Mesodermal cell (in vitro differentiated cells): ENCODE data around the gene RPL10.

Experiments used
- H3K27ac ChIP-seq: 2 replicates; pipeline ENCODE4 v1.7.0; 2013; ENCODE audit warnings: mild to moderate bottlenecking, low read depth, low read length, moderate library complexity; ENCODE audit not compliant: severe bottlenecking
- H3K36me3 ChIP-seq: 2 replicates; pipeline ENCODE4 v1.7.1; 2013; ENCODE audit warnings: mild to moderate bottlenecking, low read length, moderate library complexity; ENCODE audit not compliant: control insufficient read depth, insufficient read depth
- H3K4me1 ChIP-seq: one replicate; pipeline ENCODE4 v1.7.1; 2013; ENCODE audit warnings: mild to moderate bottlenecking, low read length; ENCODE audit not compliant: insufficient read depth, control insufficient read depth, poor library complexity, severe bottlenecking
- H3K4me3 ChIP-seq: 2 replicates; pipeline ENCODE4 v1.7.0; 2013; ENCODE audit warnings: low read length, control low read depth, mild to moderate bottlenecking; ENCODE audit not compliant: insufficient read depth, poor library complexity, severe bottlenecking; ENCODE audit errors: extremely low read depth
- H3K9me3 ChIP-seq: 2 replicates; pipeline ENCODE4 v1.7.1; 2013; ENCODE audit warnings: mild to moderate bottlenecking, low read length, moderate library complexity; ENCODE audit not compliant: control insufficient read depth
- WGBS, 2 experiments: methylation state at CpG; one replicate each; pipeline ENCODE4 v1.1.5; 2013; ENCODE audit warnings: missing lambda C conversion rate in 2 of 2; ENCODE audit not compliant: insufficient coverage in 2 of 2; 5-methylcytosine and 5-hydroxymethylcytosine counted together

Gene RPL10

GRCh38 chrX:154435171-154435733, 37.1 kb downstream of the RPL10 start:
- H3K27ac ChIP-seq = no peak overlapping the region
- WGBS, 2 experiments = 92 to 94% methylated on average over 6 to 8 of the region's 19 CpGs
- H3K4me1 ChIP-seq = peaks cover 16% of the 10 kb centered on the region
- no peaks in the 10 kb centered on the region for H3K9me3 ChIP-seq
- H3K4me3 ChIP-seq = no peak overlapping the region
- H3K36me3 ChIP-seq = peaks cover 49% of the 10 kb centered on the region

DNA sequence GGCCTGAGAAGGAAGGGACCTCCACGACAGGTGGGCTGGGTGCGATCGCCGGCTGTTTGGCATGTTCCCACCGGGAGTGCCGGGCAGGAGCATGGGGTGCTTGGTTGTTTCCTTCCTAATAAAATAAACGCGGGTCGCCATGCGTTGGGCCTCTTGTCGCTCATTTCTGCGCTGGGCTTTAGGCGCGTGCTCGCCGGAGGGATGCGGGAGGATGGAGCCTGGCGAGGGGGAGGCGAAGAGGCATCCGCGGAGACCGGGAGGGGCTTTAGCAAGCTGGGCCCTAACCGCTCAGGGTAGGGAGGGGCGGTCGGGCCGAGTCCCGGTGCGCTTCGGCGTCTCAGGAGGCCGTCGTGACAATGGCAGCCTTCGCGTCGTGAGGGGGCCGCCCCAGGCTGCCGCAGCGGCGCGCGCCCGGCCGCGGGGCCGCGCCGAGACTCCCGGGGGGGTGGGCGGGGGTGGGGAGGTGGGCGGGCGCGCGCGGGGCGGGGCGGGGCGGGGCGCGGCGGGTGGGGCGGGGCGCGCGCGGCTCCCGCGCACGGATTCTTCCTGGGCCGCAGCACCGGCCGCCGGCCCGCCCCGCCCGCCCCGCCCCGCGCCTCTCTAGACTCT, 38.3 kb downstream of the RPL10 start:
- 17% methylated on average over 5 of the region's 78 CpGs; no CpG with 5 or more reads in 1 of the 2 experiments for WGBS, 2 experiments
- peak overlapping the region; percentile 50 for H3K4me3 ChIP-seq
- no peaks in the 10 kb centered on the region for H3K9me3 ChIP-seq
- H3K4me1 ChIP-seq = peaks cover 7% of the 10 kb centered on the region
- peaks cover 55% of the 10 kb centered on the region for H3K36me3 ChIP-seq
- H3K27ac ChIP-seq = peak overlapping the region; percentile 57

DNA sequence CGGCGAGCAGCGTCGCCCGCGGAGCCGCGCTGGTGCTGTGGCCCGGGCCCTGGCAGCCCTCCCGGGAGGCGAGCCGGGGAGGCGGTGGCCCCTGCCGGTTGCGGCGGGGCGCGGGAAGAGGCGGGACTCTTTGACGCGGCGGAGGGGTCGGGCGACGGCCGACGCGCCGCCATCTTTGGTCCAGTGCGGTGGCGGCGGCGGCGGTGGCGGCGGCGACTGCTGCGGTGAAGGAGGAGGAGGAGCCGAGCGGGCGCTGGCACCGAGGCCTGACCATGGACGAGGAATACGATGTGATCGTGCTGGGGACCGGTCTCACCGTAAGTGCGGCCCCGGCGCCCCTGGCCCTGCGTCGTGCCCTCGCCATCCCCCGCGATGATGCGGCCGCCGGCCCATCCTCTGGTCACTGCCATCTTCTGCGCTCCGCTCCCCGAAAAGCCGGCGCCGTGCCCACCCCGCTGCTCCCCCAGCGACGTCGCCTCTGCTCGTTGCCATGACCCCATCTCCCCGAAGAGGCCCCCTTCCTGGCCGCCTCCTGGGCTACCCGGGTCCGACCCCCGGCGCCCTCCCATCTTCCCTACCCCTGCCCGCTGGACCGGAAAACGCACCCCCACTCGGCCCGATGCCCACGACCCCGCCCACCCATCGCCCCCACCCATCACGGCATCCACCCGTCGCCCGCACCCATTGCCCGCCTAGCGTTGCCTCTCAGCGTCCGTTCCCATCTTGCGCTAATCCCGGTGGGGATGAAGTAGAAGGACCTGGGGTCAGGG, 39.0 kb downstream of the RPL10 start, which contains the start of gene GDI1:
TSS of gene GDI1 (plus strand) at position 172 of the 770 bp plus-strand sequence. CDS start at position 273, 101 bp downstream.
- Histone ChIP-seq H3K9me3 (no peaks in the 10 kb centered on the region), H3K4me3 (peak within 1 kb of the TSS; percentile 50), H3K4me1 (peaks cover 7% of the 10 kb centered on the region), H3K27ac (peak within 1 kb of the TSS; percentile 57), H3K36me3 (peaks cover 57% of the 10 kb centered on the region)
- 0% methylated on average over 16 to 20 of the region's 93 CpGs for WGBS, 2 experiments

- H3K4me3 ChIP-seq = peak overlapping the region; percentile 50
- no peak overlapping the region for H3K27ac ChIP-seq
- 64 to 88% methylated on average over 10 to 13 of the region's 28 CpGs for WGBS, 2 experiments
- H3K9me3 ChIP-seq = no peaks in the 10 kb centered on the region
- peaks cover 7% of the 10 kb centered on the region for H3K4me1 ChIP-seq
- peaks cover 54% of the 10 kb centered on the region for H3K36me3 ChIP-seq
Observed at GRCh38 chrX:154437971-154438893, 40.1 kb downstream of the RPL10 start.

GRCh38 chrX:154439841-154440240, 41.7 kb downstream of the RPL10 start:
- Histone ChIP-seq H3K4me3 (no peak overlapping the region), H3K27ac (no peak overlapping the region), H3K9me3 (no peaks in the 10 kb centered on the region), H3K4me1 (peaks cover 7% of the 10 kb centered on the region), H3K36me3 (peaks cover 43% of the 10 kb centered on the region)
- WGBS, 2 experiments = 97% methylated on average over 6 of the region's 18 CpGs; no CpG with 5 or more reads in 1 of the 2 experiments

GRCh38 chrX:154440623-154441357, 42.6 kb downstream of the RPL10 start:
- no peak overlapping the region for H3K27ac ChIP-seq
- no peak overlapping the region for H3K4me3 ChIP-seq
- H3K9me3 ChIP-seq = no peaks in the 10 kb centered on the region
- H3K36me3 ChIP-seq = peaks cover 44% of the 10 kb centered on the region
- 95 to 96% methylated on average over 4 to 8 of the region's 17 CpGs for WGBS, 2 experiments
- H3K4me1 ChIP-seq = peaks cover 7% of the 10 kb centered on the region

- WGBS, 2 experiments = 93 to 100% methylated on average over 5 of the region's 11 CpGs
- Histone ChIP-seq H3K4me1 (peaks cover 7% of the 10 kb centered on the region), H3K4me3 (no peak overlapping the region)
Observed at GRCh38 chrX:154441564-154441963, 43.4 kb downstream of the RPL10 start.

DNA sequence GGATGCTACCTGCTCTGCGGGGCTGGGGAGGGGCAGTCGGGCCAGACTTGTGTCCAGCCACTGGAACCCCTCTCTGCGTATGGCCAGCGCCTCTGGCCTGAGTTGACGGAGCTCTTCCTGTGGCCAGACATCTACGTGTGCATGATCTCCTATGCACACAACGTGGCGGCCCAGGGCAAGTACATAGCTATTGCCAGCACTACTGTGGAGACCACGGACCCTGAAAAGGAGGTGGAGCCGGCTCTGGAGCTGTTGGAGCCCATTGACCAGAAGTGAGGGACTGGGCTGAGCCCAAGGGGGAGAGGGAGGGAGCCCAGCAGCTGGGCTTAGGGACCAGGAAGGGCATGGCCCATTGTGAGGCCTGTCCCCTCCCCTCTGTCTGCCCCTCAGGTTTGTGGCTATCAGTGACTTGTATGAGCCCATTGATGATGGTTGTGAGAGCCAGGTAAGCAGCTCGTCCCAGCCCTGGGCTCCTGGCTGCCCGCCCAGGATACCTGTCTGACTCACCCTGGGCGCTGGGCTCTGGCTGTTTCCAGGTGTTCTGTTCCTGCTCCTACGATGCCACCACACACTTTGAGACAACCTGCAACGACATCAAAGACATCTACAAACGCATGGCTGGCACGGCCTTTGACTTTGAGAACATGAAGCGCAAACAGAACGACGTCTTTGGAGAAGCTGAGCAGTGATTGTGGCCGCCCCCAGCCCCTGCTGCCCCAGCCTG, 44.0 kb downstream of the RPL10 start:
- 98 to 100% methylated on average over 9 to 19 of the region's 21 CpGs for WGBS, 2 experiments
- H3K36me3 ChIP-seq = peaks cover 51% of the 10 kb centered on the region

More at GRCh38 chrX:154441564-154441963, 43.4 kb downstream of the RPL10 start:
- H3K36me3 ChIP-seq = peaks cover 48% of the 10 kb centered on the region
- H3K27ac ChIP-seq = no peak overlapping the region
- no peaks in the 10 kb centered on the region for H3K9me3 ChIP-seq

DNA sequence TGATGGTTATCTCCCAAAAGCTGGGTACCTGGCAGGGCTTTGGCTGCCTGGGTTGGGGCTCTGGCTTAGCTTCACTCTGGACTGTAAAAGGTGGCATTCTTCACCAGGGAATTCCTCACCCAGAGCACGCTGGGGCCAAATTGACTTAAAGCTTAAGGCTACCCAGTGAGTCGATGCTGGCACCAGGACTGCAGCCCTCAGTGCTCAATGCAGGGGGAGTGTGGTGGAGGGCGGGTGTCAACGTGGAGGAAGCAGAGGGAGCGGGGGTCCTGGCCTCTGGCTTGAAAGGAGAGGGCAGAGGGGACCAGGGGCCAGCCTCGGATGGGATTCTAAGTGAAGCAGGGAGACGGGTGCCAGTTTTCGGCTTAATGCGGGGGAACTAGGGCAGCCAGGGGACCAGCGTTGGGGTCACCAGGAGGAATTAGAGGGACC, 45.3 kb downstream of the RPL10 start:
- Histone ChIP-seq H3K36me3 (peaks cover 54% of the 10 kb centered on the region), H3K4me3 (peak overlapping the region; percentile 22), H3K9me3 (no peaks in the 10 kb centered on the region), H3K4me1 (peaks cover 5% of the 10 kb centered on the region), H3K27ac (peak overlapping the region; percentile 67)
- WGBS, 2 experiments = 14% methylated on average over 6 of the region's 10 CpGs; no CpG with 5 or more reads in 1 of the 2 experiments

More for the DNA sequence above, 44.0 kb downstream of the RPL10 start:
- no peak overlapping the region for H3K4me3 ChIP-seq
- H3K9me3 ChIP-seq = no peaks in the 10 kb centered on the region
- H3K27ac ChIP-seq = no peak overlapping the region
- peaks cover 7% of the 10 kb centered on the region for H3K4me1 ChIP-seq
